MM.1S (cell line): Measurements from ENCODE around the gene CEP68.

Source experiments
- DNase-seq: peaks from one replicate; pipeline ENCODE4 v3.0.0-alpha.2; 2015
- H2AFZ ChIP-seq: fragments of 300-600 bp; sonication (generic); 2 replicates; pipeline ENCODE4 v1.6.0; 2016; ENCODE audit warnings: antibody characterized with exemption, low read length
- H3F3A ChIP-seq: fragments of 300-600 bp; sonication (generic); 2 replicates; pipeline ENCODE4 v1.6.1; 2016; ENCODE audit warnings: mild to moderate bottlenecking, antibody characterized with exemption, low read length, moderate library complexity, mixed read lengths; ENCODE audit not compliant: insufficient read depth
- H3K27ac ChIP-seq: fragments of 300-600 bp; sonication (generic); 2 replicates; pipeline ENCODE4 v1.5.1; 2016; ENCODE audit warnings: mild to moderate bottlenecking, low read length
- H3K27me3 ChIP-seq: fragments of 300-600 bp; sonication (generic); replicated peaks from 2 replicates; pipeline ENCODE4 v1.6.0; 2016; ENCODE audit warnings: low read length; ENCODE audit not compliant: insufficient read depth
- H3K36me3 ChIP-seq: fragments of 300-600 bp; sonication (generic); replicated peaks from 2 replicates; pipeline ENCODE4 v1.6.1; 2016; ENCODE audit warnings: mild to moderate bottlenecking, low read length, mixed read lengths; ENCODE audit not compliant: insufficient read depth
- H3K4me1 ChIP-seq: fragments of 300-600 bp; sonication (generic); 2 replicates; pipeline ENCODE4 v1.6.1; 2016; ENCODE audit warnings: low read length, mixed read lengths
- H3K4me2 ChIP-seq: fragments of 300-600 bp; sonication (generic); 2 replicates; pipeline ENCODE4 v1.6.0; 2016; ENCODE audit warnings: low read depth, low read length
- H3K4me3 ChIP-seq: fragments of 300-600 bp; sonication (generic); 2 replicates; pipeline ENCODE4 v1.5.1; 2016; ENCODE audit warnings: low read length, mixed read lengths
- H3K79me2 ChIP-seq: fragments of 300-600 bp; sonication (generic); 2 replicates; pipeline ENCODE4 v1.6.1; 2016; ENCODE audit warnings: mixed run types, low read length, mixed read lengths
- H3K9ac ChIP-seq: fragments of 300-600 bp; sonication (generic); 2 replicates; pipeline ENCODE4 v1.6.1; 2016; ENCODE audit warnings: low read length, mixed read lengths
- H3K9me2 ChIP-seq: fragments of 300-600 bp; sonication (generic); replicated peaks from 2 replicates; pipeline ENCODE4 v1.6.1; 2016; ENCODE audit warnings: mild to moderate bottlenecking, low read length, mixed read lengths; ENCODE audit not compliant: insufficient read depth
- H3K9me3 ChIP-seq: fragments of 300-600 bp; sonication (generic); replicated peaks from 2 replicates; pipeline ENCODE4 v1.6.1; 2016; ENCODE audit warnings: mild to moderate bottlenecking, low read length, mixed read lengths; ENCODE audit not compliant: insufficient read depth
- H4K20me1 ChIP-seq: fragments of 300-600 bp; sonication (generic); 2 replicates; pipeline ENCODE4 v1.6.1; 2016; ENCODE audit warnings: mild to moderate bottlenecking, low read length, moderate library complexity, mixed read lengths; ENCODE audit not compliant: insufficient read depth
- EZH2 ChIP-seq: fragments of 300-600 bp; sonication (generic); optimal IDR thresholded peaks from 2 replicates; pipeline ENCODE3; 2017; ENCODE audit warnings: low read depth, mild to moderate bottlenecking, antibody characterized with exemption, low read length, mixed read lengths
- EZH2phosphoT487 ChIP-seq: fragments of 300-600 bp; sonication (generic); IDR thresholded peaks from 2 replicates; pipeline ENCODE4 v1.6.1; 2018; ENCODE audit warnings: antibody characterized with exemption, low read length
- TF ChIP-seq, protein P1 (sequence below): fragments of 300-600 bp; sonication (generic); IDR thresholded peaks from 2 replicates; pipeline ENCODE4 v1.5.1; 2016; ENCODE audit warnings: antibody characterized with exemption, low read length, mixed read lengths

The CEP68 gene

DNA sequence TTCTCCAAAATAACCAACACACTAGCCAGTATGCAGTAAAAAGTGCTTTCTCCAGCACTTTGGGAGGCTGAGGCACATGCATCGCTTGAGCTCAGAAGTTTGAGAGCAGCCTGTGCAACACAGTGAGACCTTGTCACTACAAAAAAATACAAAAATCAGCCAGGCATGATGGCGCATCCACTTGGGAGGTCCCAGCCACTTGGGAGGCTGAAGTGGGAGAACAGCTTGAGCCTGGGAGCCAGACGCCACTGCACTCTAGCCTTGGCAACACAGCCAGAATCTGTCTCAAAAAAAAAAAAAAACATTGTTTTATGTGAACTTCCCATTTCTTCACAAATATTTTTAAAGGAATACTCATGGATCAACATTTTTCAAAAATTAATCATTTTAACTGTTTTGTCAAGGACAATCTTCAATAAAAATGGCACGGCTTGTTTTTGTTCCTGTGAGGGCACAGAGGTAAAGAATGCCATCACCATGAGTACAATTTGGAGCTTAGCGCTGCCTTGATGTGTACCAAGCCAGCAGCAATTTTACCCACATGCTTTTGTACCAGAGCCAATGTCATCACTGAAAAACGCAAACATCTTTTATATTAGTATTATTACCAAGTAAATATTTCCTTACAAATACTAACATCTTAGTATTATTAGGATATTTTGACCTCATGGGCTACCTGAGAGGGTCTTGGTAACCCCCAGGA is 46.9 kb downstream of the CEP68 start:
- no peaks in the 10 kb centered on the region for H3K9me2 ChIP-seq
- H3K4me3 ChIP-seq: no peak overlapping the region
- no peak overlapping the region for H2AFZ ChIP-seq
- peaks cover 90% of the 10 kb centered on the region for H3K79me2 ChIP-seq
- H3K9me3 ChIP-seq: no peaks in the 10 kb centered on the region
- no peaks in the 10 kb centered on the region for H3K27me3 ChIP-seq
- H3K4me2 ChIP-seq: no peak overlapping the region
- H3K4me1 ChIP-seq: no peaks in the 10 kb centered on the region
- DNase-seq: no peak
- no peak overlapping the region for H3K9ac ChIP-seq
- peaks cover 6% of the 10 kb centered on the region for H3K36me3 ChIP-seq
- peaks cover 7% of the 10 kb centered on the region for H4K20me1 ChIP-seq
- TF ChIP-seq EZH2 (no peak), EZH2phosphoT487 (no peak)
- TF ChIP-seq, protein P1, sequence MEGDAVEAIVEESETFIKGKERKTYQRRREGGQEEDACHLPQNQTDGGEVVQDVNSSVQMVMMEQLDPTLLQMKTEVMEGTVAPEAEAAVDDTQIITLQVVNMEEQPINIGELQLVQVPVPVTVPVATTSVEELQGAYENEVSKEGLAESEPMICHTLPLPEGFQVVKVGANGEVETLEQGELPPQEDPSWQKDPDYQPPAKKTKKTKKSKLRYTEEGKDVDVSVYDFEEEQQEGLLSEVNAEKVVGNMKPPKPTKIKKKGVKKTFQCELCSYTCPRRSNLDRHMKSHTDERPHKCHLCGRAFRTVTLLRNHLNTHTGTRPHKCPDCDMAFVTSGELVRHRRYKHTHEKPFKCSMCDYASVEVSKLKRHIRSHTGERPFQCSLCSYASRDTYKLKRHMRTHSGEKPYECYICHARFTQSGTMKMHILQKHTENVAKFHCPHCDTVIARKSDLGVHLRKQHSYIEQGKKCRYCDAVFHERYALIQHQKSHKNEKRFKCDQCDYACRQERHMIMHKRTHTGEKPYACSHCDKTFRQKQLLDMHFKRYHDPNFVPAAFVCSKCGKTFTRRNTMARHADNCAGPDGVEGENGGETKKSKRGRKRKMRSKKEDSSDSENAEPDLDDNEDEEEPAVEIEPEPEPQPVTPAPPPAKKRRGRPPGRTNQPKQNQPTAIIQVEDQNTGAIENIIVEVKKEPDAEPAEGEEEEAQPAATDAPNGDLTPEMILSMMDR: no peak
- H3F3A ChIP-seq: no peaks in the 10 kb centered on the region
- no peak overlapping the region for H3K27ac ChIP-seq

GRCh38 chr2:65107530-65107929 is 51.3 kb downstream of the CEP68 start:
- no peak for DNase-seq
- Histone ChIP-seq H2AFZ (no peak overlapping the region), H3K4me3 (no peak overlapping the region), H3K4me1 (no peaks in the 10 kb centered on the region), H4K20me1 (peaks cover 22% of the 10 kb centered on the region), H3K9me3 (no peaks in the 10 kb centered on the region), H3K27me3 (no peaks in the 10 kb centered on the region), H3K79me2 (peaks cover 98% of the 10 kb centered on the region), H3F3A (no peaks in the 10 kb centered on the region), H3K9me2 (no peaks in the 10 kb centered on the region), H3K36me3 (0 out of 2 replicates have a peak, but pooled peaks cover 3% of the 10 kb centered on the region), H3K9ac (no peak overlapping the region), H3K27ac (no peak overlapping the region), H3K4me2 (no peak overlapping the region)
- TF ChIP-seq EZH2: no peak
- no peak for TF ChIP-seq EZH2phosphoT487
- TF ChIP-seq, protein P1: no peak

DNA sequence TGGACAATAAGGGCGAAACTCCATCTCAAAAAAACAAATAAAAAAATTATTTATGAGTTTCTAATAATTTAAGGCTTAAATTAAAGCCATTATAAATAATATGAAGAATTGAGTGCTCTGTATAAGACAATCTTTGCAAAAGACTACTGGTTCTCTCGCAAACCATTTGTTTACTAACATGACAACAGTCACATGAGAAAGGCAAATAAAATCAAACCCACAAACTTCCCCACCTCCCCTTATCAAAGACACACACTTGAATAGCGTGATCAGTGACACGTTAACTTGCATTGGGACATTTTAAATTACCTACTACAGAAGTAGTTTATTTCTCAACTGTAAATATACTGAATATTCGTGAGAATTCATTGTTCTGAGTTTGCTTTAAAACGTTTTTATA is 52.6 kb downstream of the CEP68 start:
- 0 out of 2 replicates have a peak, but pooled peaks cover 3% of the 10 kb centered on the region for H3K36me3 ChIP-seq
- DNase-seq: no peak
- no peak for TF ChIP-seq EZH2
- TF ChIP-seq, protein P1: no peak
- TF ChIP-seq EZH2phosphoT487: no peak
- no peaks in the 10 kb centered on the region for H3F3A ChIP-seq
- H3K4me3 ChIP-seq: no peak overlapping the region
- H3K9me2 ChIP-seq: no peaks in the 10 kb centered on the region
- no peak overlapping the region for H3K4me2 ChIP-seq
- H3K27ac ChIP-seq: no peak overlapping the region
- H3K9me3 ChIP-seq: no peaks in the 10 kb centered on the region
- no peak overlapping the region for H2AFZ ChIP-seq
- H4K20me1 ChIP-seq: peaks cover 31% of the 10 kb centered on the region
- H3K27me3 ChIP-seq: no peaks in the 10 kb centered on the region
- no peaks in the 10 kb centered on the region for H3K4me1 ChIP-seq
- H3K79me2 ChIP-seq: peaks cover 99% of the 10 kb centered on the region
- no peak overlapping the region for H3K9ac ChIP-seq
